GM19035 (cell line): ENCODE data around the gene ITM2C.

Experiments
- ATAC-seq: cut with Tn5 transposase; IDR thresholded peaks from one replicate; pipeline ENCODE4 v1.9.1; 2021; ENCODE audit not compliant: unreplicated experiment

Gene ITM2C

DNA sequence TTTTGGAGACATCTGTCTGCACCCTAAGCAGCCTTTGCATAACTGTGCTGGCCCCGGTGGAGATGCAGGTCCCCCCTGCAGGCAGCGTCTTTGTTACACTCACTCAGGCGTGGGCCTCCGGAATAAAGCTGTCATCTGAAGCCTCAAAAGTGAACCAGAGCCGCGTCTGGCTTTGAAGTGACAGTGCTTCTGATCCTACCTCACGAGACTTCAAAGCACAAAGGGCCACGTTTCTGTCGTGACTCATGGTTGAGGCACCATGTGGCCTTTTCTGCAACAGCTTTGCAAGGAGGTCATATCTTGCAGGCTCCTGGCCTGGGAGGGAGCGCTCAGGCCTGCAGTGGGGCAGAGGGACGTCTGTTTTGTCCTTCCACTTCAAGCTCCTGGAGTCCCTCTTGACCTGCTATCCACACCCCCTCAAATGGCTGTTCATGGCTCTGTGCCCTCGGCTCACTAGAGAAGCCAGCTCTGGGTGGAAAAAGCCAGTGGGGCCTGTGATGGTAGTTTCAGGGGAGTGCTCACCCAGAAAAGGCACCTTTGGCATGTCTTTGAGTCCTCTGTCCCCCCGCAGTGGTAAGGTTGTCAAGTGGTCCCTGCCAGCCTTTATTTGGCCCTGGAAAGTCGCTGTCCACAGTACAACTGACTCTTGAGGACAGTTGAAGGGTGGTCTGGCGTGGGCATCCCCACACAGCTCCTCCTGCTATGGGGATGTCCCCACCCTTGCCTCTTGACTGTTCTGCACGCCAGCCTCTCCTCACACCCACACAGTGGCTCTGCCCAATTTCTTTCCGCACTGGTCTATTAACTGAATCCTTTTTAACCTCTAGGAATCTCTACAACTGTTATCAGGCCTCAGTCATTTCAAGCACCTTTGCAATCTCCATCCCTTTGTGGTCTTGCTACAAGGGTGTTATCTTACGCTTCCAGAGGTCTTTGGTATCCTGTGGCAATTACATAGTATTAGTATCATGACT lies 41.0 kb downstream of the ITM2C start:
- ATAC-seq: no peak

DNA sequence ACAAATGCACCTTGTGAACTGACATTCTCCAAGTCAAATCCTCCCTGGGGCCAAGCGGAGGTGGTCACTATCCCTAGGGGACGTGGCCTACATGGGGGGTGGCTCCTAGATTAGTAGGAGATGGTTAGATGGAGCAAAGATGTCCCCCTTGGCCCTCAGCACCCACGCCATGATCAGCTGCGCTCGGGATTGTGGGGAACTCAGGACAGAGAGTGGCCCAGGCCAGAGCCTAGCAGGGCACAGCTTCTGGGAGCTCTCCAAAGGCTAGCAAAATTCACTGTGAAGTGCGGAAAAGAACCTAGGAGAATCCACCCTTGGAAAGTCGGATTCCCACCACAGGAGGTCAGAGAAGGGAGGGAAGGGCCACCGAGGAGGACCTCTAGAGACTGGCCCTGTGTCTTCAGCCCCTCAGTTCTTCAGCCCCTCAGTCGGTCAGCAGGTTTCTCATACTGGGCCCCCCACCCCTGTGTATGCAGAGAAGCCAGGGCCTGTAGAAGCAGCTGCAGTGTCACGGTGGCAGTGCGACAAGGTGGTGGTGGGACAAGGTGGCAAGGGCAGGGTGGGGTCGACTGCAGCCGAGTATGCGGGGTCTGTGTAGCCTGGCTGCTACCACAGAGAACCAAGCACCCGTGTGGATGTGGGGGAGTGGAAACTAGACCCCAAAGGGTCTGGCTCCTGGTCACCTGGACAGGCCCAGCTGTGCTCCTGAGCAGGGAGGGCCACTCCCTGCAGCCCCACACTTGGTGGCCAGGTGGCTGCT lies 41.9 kb downstream of the ITM2C start:
- ATAC-seq: no peak

DNA sequence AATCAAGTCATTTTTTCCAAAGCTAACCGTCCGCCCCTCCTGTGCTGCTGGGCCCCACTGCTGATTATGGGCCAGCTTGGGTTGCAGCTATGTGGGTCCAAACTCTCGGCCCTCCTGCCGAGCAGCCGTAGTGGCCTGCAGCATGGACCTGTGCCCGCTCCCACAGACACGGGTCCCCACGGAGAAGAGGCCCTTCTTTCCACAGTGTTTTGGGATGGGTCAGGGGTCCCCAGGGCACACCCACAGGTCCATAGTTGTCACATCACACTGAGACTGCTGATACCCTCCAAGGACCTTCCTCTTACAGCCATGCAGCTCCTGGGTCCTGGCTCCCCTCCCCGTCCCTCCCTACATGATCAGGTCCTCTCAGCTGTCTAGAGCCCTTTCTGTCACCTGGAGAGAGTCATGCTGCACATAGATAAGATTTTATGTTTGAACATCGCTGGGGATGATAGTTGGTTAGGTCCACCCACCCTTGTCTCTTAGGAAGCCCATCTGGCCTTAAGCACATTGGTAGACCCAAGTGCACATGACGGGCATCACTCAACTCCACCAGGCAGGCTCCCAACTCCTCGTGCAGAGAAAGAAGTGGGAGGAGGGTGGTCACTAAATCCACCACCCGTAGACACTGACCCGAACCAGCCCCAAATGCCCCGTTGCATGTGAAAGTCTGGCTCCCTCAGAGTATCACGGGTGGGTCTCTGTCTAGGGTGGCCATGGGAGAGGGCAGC lies 42.8 kb downstream of the ITM2C start:
- no peak for ATAC-seq

DNA sequence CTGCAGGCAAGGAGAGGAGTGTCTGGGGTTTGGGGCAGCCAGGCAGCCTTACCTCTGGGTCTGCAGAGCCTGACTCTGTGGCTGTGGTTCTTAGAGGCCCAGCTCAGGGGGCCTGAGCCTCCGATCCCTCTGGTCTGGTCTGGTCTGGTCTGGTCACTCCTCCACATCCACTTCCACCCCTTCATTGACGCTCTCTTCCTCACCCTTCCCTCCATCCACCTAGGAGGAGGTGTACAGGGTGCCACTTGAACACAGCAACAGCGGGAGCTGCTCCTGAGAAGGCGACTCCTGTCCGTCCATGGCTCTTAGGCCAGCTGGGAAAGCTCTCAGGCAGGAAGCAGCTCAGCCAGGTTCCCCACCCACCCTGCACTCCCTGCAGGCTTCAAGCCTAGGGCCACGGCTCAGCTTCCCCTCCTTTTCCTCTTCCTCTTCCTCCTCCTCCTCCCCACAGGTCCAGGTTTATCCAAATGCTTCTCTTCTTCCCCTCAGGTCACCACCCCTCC lies 43.4 kb downstream of the ITM2C start:
- no peak for ATAC-seq

DNA sequence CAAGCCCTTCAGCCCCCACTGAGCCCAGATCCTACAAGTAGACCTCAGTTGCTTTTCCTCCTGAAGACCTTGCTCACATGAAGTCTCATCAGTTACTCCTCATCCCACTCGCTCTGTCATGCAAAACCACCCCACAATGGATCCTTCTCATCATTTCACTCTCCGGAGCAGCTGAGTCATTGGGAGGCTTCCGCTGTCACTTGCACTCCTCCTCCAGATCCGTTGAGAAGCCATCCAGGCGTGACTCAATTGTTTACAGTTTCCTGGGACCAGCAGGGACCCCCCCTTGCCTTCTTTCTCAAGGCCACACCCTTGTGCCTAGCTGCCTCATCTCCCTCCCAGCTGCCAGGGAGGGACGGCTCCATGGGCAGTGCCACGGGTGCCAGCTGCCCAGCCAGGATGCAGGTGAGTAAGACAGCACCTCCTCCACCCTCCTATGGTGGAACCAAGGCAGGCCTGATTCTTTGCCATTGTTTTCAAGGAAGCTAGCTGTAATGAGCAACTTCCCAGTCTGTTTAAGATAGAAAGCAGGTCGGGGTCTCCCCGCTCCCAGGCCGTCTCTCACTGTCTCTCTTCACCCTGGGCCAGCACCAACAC lies 44.0 kb downstream of the ITM2C start:
- no peak for ATAC-seq

DNA sequence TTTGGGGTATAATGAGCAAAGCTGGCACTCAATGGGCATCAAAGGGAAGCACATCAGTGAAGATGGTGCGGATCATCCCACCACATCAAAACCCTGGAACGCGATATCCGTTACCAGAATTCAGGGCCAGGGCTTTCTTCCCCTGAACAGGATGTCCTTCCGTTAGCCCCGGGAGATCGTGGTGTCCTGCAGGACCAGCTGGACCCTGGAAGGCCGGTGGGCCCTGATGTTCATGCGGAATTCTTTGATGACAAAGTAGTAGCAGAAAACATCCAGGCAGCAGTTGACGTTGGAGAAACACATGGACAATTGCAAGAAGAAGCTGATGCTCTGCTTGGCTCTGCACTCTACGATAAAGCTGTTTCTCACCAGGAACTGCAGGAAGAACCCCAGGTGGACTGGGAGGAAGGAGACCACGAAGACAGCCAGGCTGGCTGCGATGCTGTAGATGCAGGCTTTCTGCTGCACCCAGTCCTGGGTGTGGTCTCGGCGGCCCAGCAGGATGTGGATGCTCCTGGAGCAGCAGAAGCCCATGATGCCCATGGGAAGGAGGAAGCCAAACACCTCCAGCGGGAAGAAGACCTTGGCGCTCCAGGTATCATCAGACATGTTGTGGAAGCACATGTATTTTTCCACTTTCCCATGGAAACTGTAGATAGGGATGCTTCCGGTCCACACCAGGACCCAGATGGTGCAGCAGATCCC lies 45.3 kb downstream of the ITM2C start:
- no peak for ATAC-seq

DNA sequence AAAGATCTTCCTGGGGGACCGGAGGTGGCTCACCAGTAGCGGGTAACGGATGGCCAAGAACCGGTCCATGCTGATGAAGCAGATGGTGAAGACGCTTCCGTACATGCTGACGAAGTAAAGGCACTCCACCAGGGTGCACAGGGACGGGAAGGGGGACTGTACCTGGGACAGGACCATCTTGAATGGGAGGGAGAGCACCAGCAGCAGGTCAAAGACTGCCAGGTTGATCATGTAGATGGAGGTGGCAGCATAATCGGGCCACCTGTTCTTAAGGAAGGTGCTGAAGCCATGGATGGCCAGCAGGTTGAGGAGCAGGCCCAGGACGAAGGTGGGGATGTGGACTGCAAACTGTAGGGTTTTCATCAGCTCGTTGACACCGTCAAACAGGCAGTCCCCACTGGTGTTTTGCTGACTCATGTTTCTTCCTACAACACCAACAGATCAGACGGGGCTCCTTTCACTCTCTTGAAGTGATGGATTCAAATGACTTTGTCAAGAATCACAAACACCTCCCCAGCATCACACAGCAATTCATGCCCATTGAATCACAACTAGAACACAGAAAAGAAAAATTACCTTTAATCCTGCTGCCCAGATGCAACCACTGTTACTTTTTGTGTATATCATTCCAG lies 45.9 kb downstream of the ITM2C start:
- ATAC-seq: no peak

DNA sequence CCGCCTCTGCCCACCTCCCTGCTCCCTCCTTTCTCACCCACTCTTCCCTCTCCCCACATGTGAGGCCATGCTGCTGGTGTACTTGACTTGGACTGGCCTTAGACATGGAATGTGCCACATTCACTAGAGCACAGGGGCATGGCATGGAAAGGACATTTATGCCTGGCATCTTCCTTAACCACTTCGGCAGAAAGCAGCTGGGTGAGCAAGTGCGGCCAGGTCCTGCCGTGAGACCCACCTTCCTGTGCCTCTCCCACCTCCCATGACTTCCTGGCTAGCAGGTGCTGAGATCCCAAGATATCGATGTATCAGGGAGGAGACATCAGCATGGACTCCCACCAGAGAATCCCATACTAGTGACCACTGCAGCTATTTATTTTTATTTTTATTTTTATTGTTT lies 47.3 kb downstream of the ITM2C start:
- no peak for ATAC-seq

DNA sequence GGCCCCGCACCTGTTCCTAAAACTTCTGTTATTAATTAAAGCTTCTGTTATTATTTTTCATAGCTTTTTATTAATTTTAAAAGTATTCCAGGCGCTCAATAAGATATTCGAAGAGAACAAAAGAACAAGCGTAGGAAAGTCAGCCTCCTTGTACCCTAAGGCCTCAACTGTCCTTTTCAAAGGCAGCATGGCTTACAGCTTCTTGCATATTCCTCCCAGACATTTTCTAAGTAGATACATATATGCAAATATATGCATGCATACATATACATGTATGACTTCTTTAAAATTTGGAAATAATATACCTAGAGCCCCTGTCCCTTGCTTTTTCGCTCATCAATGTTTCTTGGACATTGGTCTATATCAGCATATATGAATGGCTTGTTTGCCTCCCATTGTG lies 48.0 kb downstream of the ITM2C start:
- ATAC-seq: no peak

DNA sequence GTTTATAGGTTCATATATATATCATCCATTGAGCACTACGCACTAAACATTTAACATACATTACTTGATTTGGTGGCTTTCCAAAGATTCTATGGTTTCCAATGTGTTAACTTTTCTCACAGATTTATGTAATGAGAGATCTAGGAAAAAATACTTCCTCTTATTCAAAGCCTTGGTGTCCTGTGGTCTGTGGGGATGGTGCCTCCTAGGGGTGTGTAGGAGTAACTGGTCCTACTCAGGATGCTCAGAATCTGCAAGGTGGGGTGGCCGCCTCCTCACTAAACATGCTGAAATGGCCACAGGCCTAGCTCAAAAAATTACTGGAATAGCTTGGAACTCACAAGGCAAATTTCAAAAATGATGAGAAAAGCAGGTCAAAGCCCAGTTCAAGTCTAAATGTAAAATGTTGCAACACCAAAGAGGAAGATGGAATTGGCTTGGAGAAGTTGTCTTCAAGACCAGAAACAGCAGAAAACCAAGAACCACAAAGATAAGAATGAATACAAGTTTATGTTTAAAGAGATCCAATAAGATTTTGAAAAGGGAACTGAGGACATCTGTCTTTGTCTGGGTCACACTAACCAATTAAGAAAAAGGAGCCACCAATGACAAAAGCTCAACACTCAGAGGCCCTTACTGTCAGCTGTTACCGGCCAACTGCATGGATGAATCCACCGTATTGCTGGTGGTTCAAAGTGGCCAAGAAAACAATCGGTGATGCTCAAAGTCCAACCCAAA lies 48.8 kb downstream of the ITM2C start:
- ATAC-seq: no peak

DNA sequence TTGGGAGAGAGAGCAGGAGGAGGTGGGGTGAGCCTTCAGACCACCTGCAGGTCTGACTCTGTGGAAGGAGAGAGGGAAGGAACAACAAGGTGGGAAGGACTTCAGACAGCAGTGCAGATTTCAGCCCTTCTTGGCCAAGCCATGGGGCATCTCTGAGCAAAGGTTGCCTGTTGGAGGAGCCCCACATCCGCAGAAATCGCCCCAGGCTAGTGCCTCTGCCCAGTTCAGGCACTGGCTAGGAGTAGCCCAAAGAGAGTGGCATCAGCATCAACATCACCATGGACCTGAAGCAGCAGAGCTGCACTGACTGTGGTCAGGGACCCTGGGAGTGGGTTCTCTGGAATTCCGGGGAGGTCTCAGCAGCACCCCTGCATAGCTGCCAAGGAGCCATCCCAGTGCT lies 50.1 kb downstream of the ITM2C start:
- no peak for ATAC-seq

DNA sequence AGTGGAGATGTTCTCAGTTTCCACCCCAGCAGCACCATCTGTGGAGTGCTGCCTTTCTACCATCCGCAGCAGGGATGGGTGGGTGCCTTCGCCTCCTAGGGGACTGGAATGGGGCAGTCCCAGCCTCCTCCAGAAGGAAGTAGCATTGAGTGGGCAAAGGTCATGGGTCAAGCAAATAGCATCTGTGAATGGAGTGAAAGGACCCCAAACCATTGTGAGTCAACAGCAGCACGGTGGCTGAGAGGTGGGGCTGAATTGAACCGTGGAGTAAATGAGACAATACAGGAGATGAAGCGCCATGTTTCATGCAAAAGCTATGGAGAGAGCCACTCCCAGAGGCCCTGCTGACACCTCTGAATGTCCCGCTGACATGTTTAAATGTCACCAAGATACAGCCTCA lies 50.6 kb downstream of the ITM2C start:
- no peak for ATAC-seq

DNA sequence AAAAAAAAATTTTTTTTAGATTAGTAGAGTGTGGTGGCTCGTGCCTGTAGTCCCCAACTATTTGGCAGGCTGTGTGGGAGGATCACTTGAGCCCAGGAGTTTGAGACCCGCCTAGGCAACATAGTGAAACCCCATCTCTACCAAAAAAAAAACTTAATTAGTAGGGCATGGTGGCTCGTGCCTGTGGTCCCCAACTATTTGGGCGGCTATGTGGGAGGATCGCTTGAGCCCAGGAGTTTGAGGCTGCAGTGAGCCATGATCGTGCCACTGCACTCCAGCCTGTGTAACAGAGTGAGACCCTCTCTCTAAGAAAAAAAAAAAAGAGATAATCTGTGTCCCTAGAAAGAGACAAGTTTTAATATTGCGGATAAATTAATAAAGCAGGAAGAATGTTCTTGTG lies 51.5 kb downstream of the ITM2C start:
- ATAC-seq: no peak

DNA sequence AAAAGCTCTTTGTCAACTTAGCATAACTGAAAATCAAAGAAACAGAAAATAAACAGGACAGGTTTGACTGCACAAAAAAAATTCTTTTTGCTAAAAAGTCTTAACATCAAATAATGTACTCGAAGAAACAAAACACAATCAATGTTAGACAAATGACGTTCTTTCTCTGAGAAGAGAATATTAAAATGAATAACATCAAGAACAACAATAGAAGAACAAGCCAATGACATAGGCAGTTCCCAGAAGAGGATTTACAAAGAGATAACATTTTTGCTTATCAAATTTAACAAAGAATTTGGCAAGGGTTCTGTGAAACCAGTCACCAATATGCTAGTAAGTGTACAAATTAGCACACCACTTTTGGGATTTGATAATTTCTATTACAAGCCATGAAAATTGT lies 54.5 kb downstream of the ITM2C start:
- ATAC-seq: no peak

DNA sequence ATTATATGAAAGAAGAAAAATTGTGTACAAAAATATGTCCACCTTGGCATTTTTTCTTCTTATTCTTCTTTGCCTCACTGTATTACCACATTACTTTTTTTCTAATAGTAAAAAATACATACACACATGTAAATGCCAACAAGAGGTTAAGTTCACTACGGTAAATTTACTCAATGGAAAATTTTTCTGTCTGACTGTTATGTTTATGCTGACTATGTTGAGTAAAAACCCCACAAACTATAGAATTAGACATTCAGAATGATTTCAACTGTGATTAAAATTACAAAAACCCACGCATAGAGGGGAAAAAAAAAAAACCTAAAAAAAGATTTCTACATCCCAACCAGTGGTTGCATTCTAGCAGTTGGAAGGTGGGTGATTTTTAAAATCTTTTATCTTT lies 54.9 kb downstream of the ITM2C start:
- no peak for ATAC-seq

DNA sequence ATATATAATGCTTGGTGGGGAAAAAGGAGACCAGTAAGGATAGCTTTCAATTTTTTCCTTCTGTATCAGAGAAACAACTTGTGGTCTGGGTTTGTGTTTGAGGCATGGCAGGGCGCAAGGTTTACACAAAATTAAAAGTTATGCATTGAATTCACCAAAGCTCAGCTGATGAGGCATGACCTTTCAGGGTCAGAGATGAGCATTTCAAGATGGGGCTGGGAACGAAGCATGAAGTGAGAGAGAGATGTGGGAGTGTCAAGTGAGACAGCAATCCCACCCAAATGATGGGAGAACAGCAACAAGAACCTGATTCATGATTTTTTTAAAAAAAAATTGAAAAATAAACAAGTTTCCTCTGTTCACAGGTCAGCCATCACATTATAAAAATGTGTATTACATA lies 55.4 kb downstream of the ITM2C start:
- no peak for ATAC-seq

DNA sequence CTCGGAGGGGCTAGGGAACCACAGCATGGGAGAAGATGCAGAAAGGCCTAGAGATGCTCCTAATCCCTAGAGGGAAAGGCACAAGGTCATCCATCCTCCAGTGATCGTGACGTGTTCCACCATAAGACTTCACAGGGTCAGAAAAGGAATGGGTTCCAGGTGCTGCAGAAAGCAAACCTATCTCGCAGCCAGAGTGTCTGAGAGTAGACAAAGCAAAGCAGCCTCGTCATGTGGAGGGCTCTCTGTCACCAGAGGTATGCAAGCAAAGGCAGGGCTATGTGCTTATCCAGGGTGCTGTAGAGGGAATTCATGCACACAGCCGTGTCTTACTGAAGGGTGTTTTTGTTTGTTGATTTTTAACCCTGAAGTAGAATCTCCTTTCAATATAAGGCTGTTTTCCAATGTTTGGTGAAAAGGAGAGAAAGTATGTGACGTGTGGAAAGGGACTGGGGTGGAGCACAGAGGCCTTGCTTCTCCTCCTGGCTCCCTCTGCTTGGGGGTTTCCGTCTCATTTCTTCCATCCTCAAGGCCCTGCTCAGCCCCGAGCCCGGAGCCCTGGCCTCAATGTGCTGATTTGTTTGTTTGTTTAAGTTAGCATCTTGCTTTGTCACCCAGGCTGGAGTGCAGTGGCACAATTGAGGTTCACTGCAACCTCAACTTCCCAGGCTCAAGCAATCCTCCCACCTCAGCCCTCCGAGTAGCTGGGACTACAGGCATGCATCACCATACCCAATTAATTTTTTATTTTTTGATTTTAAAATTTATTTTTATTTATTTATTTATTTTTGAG lies 57.3 kb downstream of the ITM2C start:
- ATAC-seq: no peak

DNA sequence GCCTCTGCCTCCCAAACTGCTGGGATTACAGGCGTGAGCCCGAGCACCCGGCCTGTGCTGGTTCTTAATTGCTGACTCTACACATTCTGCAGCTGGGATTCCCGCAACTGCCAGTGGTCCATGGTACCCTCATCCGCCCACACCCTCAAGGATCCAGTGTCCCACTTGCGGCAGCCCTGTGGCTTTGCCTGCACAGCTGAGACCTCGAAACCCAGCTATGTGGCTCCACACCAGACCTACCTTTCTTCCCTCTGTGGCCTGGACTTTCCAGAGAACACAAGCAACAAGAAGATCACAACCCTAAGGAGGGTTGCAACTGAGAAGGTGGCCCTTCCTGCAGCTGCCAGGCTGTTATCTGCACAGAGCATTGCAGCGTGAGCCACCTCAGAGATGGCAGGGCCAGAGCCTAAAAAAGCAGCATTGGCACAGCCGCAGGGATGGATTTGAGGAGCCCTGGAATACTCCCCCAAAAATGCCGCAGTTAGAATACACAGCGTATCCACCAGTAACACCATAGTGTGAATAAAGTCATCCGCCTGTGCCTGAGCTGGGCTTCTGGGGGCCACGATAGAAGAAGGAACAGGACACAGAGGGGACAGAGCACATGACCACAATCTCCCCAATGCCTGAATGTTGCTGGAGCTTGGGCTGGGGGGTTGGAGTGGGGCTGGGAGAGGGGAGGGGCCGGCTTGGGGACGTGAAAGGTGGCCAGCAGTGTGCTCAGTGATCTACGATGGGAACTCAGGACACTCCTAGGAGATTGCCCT lies 58.4 kb downstream of the ITM2C start:
- no peak for ATAC-seq
